ENCODE data around the gene EXOSC9.
"Not testable (repeated sequence)": the region's sequence is repeated elsewhere in the genome, so short reads cannot be mapped to it uniquely, and the experiment has no call there.

The EXOSC9 gene, protein sequence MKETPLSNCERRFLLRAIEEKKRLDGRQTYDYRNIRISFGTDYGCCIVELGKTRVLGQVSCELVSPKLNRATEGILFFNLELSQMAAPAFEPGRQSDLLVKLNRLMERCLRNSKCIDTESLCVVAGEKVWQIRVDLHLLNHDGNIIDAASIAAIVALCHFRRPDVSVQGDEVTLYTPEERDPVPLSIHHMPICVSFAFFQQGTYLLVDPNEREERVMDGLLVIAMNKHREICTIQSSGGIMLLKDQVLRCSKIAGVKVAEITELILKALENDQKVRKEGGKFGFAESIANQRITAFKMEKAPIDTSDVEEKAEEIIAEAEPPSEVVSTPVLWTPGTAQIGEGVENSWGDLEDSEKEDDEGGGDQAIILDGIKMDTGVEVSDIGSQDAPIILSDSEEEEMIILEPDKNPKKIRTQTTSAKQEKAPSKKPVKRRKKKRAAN

DNA sequence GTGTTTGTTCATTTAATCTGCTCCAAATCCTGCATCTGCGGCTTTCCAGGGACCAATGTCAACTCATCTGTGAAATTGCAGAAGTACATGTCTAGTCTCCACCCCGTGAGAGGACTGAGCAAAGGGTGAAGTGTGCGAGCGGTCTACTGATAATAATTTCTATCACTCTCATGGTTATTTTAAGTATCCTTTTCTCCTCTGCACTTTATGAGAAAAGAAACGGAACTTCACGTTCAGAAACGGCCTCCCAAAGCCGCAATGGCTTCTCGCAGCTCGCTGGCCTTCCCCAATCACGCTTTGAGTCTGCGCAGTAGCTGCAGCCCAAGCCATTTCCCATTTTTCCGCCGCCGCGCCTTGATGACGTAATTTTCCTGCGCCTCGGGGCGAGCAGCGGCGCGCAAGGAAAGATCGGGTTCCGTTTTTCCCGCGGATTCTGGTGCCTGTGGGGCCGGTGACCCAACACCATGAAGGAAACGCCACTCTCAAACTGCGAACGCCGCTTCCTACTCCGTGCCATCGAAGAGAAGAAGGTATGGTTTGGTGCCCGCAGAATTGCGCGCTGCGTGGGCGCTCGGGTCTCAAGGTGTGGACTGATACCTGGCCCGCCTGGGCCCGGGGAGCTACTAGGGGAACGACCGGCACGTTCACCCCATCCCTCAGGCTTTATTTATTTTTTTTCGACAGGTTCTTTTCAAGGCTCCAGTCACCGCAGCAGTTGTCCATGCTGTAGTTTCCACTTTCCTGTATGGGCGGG lies at the start of gene EXOSC9:
EXOSC9 (plus strand) TSS at position 363 of the 754 bp plus-strand sequence; CDS start at position 465, 102 bp downstream.
- peak; percentile 18 for DNase-seq

DNA sequence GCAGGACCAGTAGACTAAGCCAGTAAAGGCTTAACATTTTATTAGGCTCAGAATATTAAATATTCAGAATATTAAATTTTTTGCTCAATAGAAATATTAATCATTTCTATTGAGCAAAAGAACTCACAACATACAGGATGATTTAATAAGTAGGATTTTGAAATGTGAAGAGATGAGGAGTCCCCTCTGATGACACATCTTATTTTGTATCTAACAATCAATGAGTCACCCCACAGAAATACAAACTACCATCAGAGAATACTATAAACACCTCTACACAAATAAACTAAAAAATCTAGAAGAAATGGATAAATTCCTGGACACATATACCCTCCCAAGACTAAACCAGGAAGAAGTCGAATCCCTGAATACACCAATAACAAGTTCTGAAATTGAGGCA lies 49.0 kb upstream of the EXOSC9 start:
- DNase-seq, result not testable (repeated sequence)

DNA sequence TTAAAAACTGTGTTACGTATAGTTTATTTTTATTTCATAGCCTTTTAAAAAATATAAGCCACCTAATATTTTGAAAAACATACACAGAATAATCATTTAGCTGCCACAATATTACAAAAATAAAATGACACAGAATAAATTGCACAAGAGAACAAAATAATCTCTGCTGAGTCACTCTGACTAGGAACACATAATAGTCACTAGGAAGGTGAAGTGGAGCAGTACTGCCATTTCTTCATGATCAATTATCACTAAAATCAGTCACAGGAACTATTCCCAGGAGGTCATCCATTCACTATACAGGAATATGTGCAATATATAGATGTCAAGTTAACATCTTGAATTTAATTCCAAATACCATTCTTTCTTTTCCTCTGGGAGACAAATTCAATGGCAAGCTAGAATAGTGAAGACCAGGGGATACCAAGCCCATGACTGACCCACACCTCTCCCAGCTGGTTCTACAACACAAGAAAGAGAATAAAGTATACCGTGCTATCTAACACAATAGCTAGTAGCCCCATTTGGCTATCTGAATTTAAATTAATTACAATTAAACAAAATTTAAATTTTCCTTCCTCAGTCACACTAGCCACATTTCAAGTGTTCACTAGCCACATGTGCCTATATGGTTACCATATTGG lies 42.1 kb upstream of the EXOSC9 start:
- no peak for DNase-seq

GRCh38 chr4:121760205-121760604 lies 40.9 kb upstream of the EXOSC9 start:
- DNase-seq, result no peak

- no peak for DNase-seq
Measured at GRCh38 chr4:121764303-121764701, 36.8 kb upstream of the EXOSC9 start.

- DNase-seq, result no peak
Measured at GRCh38 chr4:121764702-121765367, 36.3 kb upstream of the EXOSC9 start, which contains the start of gene SMIM43. Gene SMIM43 (minus strand): TSS chr4:121765164. CDS start chr4:121765105, 59 bp downstream.

DNA sequence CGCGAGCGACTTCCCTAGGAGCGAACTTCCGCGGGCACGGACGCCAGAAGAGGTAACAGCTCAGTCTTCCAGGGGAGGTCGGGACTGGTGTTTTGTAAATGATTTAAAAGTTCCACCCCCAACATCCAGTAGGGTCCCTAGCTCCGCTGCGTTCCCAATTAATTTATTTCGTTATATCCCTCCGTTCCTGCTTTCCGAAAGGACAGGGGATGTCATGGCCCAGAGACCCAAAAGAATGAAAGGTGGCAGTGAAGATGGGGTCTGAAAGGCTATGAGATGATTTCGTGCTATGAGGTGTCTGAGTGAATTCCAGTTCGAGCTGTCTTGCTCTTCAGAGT lies 35.8 kb upstream of the EXOSC9 start:
- no peak for DNase-seq

GRCh38 chr4:121765971-121766538 lies 35.1 kb upstream of the EXOSC9 start:
- no peak for DNase-seq

DNA sequence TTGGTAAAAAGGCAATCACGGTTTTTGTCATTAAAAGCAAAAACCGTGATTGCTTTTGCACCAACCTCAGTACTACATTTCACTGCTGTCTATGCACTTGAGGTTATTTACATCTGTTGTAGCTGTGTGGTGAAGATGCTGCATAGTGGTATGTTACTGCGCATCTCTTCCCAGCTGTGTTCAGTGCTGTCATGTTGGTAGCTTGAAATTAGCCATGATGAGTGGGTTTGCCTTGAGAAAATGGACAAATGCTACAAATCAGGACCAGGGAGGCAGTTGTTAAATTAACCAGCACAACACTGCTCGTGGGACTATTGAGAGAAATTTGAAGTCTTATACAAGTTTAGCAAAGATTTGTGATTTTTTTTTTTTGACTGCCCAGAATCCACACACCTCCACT lies 34.0 kb upstream of the EXOSC9 start:
- DNase-seq, result no peak

DNA sequence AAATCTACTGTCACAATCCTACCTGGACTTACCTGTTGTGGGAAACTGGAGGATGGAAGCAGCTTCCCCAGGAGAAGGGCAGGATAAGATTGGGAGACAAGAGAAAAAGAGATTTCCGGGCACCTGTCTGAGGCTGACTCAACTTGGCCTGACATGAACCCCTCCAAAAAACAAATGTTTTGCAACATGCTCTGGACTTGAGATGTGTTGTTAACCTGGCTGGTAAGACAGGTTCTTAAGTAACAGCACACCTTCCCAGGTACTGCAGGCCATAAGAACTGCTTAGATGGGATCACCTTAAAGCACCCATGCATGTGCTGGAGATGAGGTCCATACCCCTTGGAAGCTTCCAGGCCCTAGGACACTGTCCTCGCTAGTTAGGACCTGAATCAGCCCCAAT lies 31.8 kb upstream of the EXOSC9 start:
- DNase-seq, result no peak

DNA sequence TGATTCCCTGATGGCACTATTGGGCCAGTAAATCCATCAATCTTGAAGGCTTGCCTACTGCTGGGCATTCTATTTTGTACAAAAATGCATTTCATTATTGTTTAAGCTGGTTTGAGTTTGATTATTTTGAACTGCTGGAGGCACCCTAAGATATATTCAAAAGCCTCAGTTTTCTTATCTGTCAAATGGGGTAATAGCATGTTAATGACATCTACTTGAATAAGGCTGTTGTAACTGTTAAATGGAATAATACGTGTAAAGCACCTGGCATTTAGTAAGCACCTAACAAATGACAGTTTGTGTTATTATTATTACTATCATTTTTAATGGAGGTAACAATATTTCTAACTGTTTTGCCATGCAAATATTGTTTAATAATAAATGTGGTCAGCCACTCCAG lies 29.3 kb upstream of the EXOSC9 start:
- no peak for DNase-seq

DNA sequence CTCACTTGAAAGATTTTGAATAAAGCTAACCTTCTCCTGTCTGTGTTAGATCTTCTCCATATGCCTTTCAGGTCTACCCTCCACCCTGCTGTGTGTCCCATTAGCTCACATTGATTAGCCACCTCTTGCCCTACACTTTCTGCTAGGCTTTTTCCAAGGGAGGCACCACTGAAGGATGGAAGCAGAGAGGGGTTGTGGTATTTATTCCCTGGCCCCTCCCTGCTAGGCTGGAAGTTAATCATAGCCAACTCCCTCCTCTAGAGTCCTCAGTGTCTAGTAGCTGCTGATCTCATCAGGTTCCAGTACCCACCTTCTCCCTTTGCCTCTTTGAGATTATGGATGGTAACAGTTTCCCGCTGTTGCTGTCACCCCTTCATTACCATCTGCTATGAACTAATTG lies 27.2 kb upstream of the EXOSC9 start:
- no peak for DNase-seq

DNA sequence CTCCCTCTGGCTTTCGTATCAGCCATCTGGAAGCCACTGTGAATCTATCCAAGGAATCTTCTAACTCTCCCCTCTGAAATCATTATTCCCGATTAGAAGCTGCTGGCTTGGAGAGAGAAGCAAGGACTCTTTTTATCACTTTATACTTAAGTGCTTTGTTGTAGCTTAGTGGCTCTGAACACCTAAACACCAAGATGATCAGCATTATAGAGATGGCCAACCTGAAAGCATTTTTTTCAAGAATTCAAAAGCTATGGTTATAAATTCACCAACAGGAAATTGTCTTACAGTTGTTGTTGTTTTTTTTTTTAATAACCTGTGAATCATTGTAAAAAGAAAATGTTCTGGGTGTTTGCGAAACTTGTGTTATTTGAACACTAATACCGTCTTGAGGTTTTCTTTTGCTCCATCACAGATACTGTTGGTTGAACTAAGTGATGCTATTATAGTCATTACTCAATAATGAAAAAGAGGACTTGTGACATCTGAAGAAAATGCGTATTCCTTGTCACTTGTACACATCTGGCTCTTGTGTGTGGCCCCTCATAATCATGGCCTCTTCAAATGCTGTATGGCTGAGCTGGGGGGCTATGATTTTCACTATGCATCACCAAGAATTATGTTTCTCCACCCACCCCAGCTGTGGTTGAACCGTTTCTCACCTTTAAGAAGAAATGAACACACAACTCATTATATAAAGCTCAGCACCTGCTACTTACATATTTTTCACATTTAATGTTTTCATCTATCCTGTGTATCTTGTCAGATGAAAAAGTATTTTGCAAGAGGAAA lies 24.3 kb upstream of the EXOSC9 start:
- no peak for DNase-seq

DNA sequence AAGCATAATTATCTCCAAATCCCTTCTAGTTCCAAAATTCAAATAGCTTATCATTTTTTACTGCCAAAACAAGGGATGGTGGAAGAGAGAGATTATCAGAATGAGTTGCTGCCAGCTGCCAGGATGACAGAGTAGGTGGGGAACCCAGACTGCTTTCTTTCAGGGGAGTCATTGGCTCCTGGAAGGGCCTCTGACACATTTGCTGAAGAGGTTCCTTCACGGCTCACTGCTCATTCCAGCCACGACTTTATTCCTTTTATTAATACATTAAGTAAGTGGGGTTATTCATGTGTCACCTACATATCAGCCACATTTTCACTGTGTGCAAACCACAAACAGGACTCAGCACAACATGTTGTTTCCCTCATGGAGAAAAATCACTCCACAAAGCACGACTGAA lies 23.5 kb upstream of the EXOSC9 start:
- peak; percentile 75 for DNase-seq

DNA sequence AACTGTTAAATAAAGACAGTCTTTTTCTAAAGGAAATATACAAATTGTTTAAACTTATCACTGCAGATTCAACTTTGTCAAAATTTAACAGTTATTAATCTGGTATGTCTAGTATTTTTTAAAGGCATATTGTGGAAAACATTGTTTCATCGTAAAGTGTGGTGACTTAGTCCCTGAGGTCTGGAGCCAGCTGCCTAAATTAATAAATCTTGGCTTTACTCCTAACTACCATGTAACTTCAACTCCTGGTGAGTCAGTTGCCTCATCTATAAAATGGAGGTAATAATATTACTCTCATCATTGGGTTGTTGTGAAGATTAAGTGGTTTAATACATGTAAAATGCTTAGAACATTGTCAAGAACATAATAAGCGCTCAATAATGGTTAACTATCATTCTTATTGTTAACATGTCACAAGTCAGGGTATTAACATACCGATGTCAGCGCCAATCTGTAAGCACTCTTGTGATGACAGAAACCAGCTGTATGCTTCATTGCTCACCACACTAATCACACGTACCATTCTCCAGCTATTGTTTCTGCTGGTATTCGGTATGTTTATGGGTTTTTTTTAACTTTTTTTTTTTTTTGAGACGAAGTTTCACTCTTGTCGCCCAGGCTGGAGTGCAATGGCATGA lies 22.0 kb upstream of the EXOSC9 start:
- DNase-seq, result no peak

GRCh38 chr4:121783210-121783609 lies 17.9 kb upstream of the EXOSC9 start:
- no peak for DNase-seq

- DNase-seq, result no peak
Measured at GRCh38 chr4:121784401-121784800, 16.7 kb upstream of the EXOSC9 start.

- DNase-seq, result no peak
Measured at GRCh38 chr4:121784975-121785374, 16.1 kb upstream of the EXOSC9 start.

GRCh38 chr4:121785479-121785878 lies 15.6 kb upstream of the EXOSC9 start:
- no peak for DNase-seq

- no peak for DNase-seq
Measured at GRCh38 chr4:121786221-121786620, 14.9 kb upstream of the EXOSC9 start.

DNA sequence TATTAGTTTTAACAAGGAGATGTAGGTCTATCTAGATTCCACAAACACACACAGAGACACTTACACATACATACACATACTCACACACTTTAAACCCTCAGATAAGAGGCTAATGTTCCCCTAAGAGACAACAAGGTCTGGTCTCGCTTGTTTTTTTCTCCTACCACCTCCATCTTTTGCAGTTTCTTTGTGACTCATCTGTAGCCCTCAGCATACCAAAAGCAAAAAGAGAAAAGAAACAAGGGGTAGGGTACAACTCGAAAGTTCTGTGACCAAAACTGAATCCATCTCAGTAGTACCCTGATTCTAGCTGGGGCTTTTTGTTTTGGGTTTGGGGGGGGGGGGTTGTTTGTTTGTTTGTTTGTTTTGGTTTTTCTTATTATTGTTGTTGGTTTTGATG lies 12.2 kb upstream of the EXOSC9 start:
- no peak for DNase-seq
